HL-60/S4 treated with phorbol 12-myristate 13-acetate at 8.2 ng/mL for 4 days and 3 days (cell line): ENCODE results near the gene ABCA7.
"Not testable (repeated sequence)": the region's sequence is repeated elsewhere in the genome, so short reads cannot be mapped to it uniquely, and the experiment has no call there.

Experiments
- in situ Hi-C: fragments of 300-500 bp; cut with MboI; formaldehyde crosslinking; loops from 2 replicates; pipeline ENCODE4 v1.15.0; 2022; ENCODE audit warnings: low sequenced_read_pairs

ABCA7 gene

GRCh38 chr19:1014161-1015060, 25.5 kb upstream of the ABCA7 start:
- in situ Hi-C loops, result no loop called here

GRCh38 chr19:1015061-1015781, 24.7 kb upstream of the ABCA7 start:
- in situ Hi-C loops, result no loop called here

- in situ Hi-C loops, result no loop called here
Measured at GRCh38 chr19:1015782-1016646, 23.9 kb upstream of the ABCA7 start.

GRCh38 chr19:1016647-1017114, 23.2 kb upstream of the ABCA7 start:
- in situ Hi-C loops, result no loop called here

- in situ Hi-C loops, result no loop called here
Measured at GRCh38 chr19:1017115-1017905, 22.6 kb upstream of the ABCA7 start.

GRCh38 chr19:1017906-1018305, 22.0 kb upstream of the ABCA7 start:
- in situ Hi-C loops, result no loop called here

- in situ Hi-C loops, result no loop called here
Measured at GRCh38 chr19:1018393-1018792, 21.5 kb upstream of the ABCA7 start.

GRCh38 chr19:1018932-1019615, 20.8 kb upstream of the ABCA7 start:
- in situ Hi-C loops, result no loop called here

- in situ Hi-C loops, result no loop called here
Measured at GRCh38 chr19:1019616-1019961, 20.3 kb upstream of the ABCA7 start.

- in situ Hi-C loops, result no loop called here
Measured at GRCh38 chr19:1019980-1020867, 19.7 kb upstream of the ABCA7 start.

GRCh38 chr19:1020868-1021425, 19.0 kb upstream of the ABCA7 start, which contains the start of gene TMEM259:
Gene TMEM259, minus strand, starts transcription at chr19:1021123. Its CDS starts 127 bp downstream, at chr19:1020996.
- in situ Hi-C loops, result no loop called here

GRCh38 chr19:1023883-1024188, 16.1 kb upstream of the ABCA7 start:
- in situ Hi-C loops, result not testable (repeated sequence)

GRCh38 chr19:1025080-1025479, 14.8 kb upstream of the ABCA7 start:
- in situ Hi-C loops, result not testable (repeated sequence)

- in situ Hi-C loops, result no loop called here
Measured at GRCh38 chr19:1025960-1026782, 13.7 kb upstream of the ABCA7 start, which contains the start of gene CNN2. Gene CNN2, plus strand, starts transcription at chr19:1026608. Its CDS starts 54 bp downstream, at chr19:1026662.

- in situ Hi-C loops, result no loop called here
Measured at GRCh38 chr19:1026783-1027649, 12.9 kb upstream of the ABCA7 start.

- in situ Hi-C loops, result no loop called here
Measured at GRCh38 chr19:1027650-1028061, 12.3 kb upstream of the ABCA7 start.
